Middle frontal gyrus (tissue), 1 donor: ENCODE results near the gene CARMIL1.
"Not testable (repeated sequence)": the region's sequence is repeated elsewhere in the genome, so short reads cannot be mapped to it uniquely, and the experiment has no call there.

ENCODE experiments used
- DNase-seq: peaks from one replicate; pipeline ENCODE4 v3.0.0-alpha.2; 2015; ENCODE audit warnings: low spot score; ENCODE audit errors: extremely low spot score

The CARMIL1 gene

DNA sequence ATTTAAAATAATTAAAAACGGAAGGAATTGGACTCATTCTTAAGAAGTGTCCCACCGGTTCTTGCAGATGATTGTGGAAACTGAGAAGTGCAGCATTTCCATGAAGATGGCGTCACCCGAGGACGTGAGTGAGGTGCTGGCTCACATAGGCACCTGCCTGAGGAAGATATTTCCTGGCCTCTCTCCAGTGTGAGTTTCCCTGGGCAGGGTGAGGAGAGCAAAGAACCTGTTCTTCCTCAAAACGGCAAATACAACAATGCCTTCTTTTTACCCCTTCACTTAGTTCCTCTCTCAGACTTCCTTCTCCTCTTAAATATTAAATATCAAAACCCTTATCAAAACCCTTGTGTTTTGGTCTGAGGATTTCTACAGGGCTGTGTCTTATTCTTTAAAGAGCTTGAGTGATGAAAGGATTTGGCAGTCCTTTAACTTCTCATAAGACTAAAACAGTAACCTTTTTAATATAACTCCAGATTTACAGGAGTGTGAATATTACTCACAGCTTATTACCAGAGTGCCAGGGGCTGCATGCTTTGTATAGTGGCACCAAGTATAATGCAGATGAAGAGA, 156.3 kb downstream of the CARMIL1 start:
- no peak for DNase-seq

DNA sequence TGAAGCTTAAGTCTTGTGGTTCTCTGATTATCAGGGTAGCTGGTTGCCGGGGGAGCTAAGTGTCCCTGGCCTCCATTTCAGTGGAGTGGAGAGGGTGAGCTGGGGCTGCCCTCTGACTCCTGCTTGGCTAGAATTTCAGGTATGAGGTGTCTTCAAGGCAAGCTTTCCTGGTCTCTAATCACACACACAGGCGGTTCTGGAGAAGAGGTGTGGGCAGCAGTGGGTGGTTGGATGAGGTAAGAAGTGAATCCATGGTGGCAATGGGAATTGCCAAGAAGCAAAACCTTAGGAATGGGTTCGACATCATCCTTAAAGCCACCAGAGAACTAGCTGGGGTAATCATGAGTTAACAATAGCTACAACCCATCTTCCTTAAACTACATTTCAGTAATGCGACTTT, 157.6 kb downstream of the CARMIL1 start:
- DNase-seq, result no peak

DNA sequence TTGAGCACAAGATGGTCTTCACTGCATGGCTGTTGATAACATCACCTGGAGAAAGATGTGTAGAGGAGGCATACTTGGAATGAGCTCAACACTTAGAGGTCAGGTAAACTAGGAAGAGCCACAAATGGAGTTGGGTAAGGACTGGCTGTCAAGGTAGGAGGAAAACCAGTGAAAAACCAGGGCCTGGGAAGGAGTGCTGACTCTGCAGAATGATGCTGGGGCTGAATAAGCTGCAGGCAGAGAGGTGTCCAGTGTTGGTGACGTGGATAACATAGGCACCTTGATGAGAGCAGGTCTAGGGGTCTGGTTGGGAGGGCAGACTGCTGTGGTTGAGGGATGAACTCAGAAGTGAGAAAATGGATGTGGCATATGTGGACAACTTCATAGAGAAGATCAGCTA, 160.2 kb downstream of the CARMIL1 start:
- no peak for DNase-seq

DNA sequence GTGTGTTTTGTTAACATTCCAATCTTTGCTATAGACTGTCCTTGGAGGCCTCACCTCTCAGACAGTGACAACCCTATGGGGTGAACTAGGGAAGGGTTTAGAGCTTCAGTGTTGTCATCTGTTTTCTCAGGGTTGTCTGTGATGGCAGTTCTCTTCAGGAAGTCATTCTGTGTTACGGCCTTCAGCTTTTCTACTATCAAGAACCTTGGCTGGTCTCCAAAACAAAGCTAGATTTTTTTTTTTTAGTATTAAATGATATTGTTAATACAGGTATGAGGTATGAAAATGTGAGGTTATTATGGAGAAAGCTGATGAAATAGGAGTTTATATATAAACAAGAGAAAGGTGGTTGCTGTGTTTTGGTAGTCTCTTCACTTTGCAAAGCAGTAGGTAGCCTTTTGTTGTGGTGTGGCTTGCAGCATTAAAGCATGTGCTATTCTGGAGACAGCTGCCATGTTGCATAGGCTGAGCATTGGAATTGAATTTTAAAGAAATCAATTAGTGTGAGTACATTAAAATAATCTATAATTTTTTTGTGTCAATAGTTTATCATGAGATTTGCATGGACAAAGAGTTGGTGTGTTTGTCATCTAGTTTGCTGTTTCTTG, 162.6 kb downstream of the CARMIL1 start:
- DNase-seq, result no peak

DNA sequence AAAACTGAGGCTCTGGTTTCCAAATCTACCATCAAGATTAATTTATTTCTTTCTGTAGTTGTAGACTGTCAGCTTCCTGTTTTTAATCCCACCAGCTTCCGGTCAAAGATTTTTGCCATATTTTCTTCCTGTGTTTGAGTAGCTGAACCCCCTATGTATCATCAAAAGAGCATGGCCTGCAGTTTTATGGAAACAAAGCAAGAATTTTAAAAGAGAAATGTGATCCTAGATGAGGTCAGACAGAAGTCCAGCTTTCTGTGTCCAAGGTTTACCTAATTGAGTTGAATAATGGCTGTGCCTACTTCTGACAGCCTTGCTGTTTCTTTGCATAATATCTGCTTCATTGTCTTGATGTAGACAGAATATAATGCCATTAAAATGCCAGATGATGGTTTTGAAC, 163.7 kb downstream of the CARMIL1 start:
- no peak for DNase-seq

DNA sequence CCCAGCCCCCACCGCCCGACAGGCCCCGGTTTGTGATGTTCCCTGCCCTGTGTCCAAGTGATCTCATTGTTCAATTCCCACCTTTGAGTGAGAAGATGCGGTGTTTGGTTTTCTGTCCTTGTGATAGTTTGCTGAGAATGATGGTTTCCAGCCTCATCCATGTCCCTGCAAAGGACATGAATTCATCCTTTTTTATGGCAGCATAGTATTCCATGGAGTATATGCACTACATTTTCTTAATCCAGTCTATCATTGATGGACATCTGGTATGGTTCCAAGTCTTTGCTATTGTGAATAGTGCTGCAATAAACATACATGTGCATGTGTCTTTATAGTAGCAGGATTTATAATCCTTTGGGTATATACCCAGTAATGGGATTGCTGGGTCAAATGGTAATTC, 165.3 kb downstream of the CARMIL1 start:
- not testable (repeated sequence) for DNase-seq

DNA sequence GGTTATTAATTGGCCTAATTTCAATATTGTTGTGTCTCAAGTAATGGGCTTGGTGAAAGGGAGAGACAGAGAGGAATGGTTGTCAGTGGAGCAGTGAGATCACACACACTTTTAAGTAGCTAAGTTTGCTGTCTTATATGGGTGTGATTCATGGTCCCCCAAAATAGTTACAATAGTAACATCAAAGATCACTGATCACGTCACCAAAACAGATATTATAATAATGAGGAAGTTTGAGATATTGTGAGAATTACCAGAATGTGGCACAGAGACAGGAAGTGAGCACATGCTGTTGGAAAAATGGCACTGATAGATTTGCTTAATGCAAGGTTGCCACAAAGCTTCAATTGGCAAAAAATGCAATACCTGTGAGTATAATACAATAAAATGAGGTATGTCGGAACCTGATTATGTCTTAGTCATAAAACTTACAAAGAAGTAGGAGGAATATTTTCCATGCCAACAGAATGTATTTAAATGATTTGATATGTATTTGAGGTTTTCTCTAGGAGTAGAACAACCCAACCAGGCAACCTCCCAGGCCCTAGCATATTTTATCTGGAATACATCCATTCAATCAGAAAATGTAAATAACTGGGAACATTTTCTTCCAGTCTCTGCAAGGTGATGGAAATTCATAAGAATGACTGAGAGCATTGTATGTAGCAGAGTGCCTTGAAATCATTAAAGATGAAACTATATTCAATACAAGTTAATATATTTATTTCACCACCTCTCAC, 167.8 kb downstream of the CARMIL1 start:
- DNase-seq, result no peak

DNA sequence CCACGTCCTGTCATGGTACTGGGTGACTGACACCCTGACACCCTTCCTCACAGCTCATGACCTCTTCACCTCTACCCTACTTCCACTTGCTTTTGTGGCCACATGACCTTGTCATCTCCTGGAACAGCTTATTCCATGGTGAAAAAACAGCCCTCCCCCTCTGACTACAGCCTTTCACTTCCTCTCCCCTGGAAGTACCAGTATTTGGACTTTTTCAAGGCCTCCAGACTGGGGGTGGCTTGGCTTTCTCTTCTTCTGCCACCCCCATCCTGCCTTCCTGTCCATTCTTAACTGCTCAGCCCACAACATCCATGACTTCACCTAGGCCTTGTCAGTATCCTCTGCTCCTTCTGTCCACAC, 168.4 kb downstream of the CARMIL1 start:
- no peak for DNase-seq

DNA sequence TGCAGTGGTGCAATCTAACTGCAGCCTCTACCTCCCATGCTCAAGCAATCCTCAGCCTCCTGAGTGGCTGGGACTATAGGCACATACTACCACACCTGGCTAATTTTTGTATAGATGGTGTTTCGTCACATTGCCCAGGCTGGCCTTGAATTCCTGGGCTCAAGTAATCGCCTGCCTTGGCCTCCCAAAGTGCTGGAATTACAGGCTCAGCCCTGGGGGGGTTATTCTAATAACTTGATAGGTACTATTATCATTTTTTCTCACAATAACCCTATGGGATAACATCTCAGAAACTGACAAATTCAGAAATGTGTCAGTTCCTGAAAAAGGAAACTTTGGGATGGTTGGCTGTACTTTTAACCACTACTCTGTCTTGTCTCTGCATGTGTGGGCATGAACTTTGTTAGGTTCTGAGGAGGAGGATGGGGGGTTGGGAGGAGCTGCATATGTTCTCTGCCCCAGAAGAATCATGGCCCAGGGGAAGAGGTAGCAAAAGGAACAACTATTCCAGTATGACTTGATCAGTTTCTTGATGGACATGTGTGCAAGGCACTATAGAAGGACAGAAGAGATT, 169.9 kb downstream of the CARMIL1 start:
- no peak for DNase-seq

DNA sequence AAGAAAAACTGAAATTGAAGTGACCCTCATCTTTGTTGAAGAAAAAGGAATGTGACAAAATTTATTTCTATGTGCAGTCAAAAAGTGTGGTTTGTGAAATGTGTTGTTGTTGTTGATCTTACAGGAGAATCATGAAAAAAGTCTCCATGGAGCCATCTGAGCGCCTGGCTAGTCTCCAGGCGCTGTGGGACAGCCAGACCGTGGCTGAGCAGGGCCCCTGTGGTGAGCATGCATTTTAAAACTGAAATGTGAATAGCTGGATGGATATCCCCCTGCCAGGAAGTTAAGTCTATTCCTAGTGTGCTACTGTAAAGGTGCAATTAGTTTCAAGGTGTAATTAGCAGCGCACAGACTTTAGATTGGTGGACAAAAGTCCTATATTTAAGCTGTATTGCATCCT, 170.6 kb downstream of the CARMIL1 start:
- DNase-seq, result no peak

DNA sequence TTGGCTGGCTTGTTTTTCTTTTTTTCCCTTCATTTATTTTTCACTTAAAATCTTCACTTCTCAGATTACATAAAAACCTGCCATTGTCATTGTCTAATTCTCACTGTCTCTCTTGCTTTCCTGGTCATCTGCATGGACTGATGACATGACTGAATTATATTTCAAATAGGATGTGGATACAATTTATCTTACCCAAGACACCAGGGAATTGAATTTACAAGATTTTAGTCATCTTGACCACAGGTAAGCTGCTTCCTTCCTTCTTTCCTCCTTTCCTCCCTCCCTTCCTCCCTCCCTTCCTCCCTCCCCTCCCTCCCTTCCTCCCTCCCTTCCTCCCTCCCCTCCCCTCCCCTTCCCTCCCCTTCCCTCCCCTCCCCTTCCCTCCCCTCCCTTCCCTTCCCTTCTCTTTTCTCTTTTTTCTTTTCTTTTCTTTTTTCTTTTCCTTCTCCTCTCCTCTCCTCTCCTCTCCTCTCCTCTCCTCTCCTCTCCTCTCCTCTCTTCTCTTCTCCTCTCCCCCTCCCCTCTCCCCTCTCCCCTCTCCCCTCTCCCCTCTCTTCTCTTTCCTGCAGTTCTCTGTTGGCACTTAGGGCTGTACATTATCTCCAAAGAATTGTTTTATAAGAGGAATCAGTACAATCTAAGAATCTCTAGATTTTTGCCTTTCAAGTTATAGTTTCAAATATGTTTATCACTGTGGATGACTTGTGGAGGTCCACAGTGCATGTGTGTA, 171.5 kb downstream of the CARMIL1 start:
- DNase-seq, result no peak

DNA sequence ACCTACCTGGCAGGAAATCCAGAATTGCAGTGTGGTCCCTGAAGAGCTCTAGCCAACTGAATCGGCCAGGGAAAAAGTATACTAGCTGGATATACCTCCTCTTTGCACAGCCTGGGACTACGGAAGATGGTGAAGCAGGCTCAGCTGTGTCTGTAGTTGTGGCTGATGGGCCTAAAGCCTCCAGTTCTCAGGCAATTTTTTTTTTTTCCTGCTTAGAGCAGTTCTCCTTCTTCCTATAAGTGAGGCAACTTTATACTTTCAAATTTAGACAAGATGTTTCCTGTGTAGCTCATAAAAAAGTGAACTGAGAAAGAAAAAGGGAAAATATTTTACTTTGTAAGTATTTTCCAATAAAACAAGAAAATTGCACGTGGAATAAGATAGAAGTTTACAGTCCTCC, 172.9 kb downstream of the CARMIL1 start:
- no peak for DNase-seq

DNA sequence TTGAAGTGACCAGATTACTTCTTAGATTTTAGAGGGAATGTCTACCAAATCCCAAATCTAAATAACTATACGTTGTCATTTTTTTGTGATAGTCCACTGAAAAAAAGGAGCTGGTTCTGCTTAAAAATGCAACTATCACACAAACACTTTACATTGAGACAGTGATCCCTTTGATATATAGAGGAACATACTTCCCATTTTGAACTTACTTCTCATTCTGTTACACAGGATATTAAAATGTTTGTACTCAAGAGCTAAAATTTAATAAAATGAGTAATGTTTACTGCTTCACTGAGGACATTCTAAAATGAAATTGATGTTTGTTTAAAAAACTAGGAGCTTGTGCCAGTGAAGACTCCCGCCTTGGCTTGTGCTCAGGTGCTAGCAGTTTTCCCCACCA, 174.1 kb downstream of the CARMIL1 start:
- DNase-seq, result no peak

DNA sequence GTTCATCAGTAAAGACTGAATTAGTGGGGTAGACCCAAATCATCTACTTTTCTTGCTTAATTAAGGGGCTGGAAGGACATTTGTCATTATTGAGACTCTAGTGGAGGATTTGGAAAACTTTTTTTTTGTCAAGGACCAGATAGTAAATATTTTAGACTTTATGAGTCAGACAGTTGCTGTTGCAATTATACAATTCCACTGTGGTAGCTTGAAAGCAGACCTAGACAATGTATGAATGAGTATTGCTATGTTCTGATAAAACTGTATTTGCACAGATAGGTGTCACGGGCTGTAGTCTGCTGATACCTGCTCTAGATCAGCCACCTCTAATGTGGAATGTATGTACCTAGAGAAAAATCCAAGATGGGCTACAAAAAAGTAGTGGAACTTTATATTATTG, 175.0 kb downstream of the CARMIL1 start:
- DNase-seq, result no peak

DNA sequence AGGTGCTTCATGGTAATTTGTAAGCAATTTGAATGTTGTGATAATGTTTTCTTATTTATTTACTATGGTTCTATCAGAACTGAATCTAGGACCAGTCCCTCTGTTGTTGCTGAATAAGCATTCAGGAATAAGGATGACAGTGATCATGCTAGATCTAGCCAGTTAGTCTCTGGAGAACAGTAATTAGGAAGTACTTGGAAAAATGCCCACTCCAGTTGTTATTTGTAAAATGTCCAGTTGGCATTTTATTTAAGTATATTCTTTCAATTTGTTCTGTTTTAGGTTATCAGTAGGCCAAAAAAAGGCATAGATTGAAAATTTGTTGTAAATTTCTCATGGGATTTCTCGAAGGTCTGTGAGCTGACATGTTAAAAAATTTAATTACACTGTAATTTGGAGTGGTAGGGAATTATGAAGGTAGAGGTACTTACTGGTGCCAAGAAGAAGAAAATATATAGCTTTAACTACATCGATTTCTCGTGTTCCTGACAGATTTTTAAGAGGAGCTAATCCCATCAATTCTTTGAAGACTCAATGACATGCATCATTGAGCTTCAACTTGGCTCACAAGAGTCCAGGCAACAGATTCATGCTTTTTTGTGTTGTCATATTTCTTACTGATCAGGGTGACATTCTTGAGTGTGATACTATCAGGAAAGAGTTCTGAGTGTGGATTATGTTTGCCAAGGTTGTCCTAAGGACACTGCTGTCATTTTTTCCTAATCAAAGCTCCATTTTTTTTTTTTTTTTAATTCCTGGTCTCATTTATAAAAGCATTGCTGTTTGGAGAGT, 177.3 kb downstream of the CARMIL1 start:
- DNase-seq, result no peak

DNA sequence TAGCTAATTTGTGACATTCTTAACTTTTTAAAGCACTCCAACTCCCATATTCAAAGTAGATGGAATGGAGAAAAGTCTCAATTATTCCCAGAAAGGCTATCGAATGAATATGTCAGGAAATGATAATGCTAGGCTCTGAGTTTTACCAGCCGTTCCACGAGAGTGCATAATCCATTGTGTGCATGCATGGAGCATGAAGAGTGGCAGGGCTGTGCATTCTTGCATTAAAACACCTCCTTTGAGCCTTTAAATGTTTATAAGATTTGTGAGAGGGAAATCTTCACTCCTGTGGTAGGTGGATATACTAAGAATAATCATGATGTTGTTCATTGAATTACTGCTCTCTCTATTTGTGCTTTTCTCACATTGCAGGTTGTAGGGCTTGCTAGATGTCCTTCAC, 178.3 kb downstream of the CARMIL1 start:
- DNase-seq, result no peak

DNA sequence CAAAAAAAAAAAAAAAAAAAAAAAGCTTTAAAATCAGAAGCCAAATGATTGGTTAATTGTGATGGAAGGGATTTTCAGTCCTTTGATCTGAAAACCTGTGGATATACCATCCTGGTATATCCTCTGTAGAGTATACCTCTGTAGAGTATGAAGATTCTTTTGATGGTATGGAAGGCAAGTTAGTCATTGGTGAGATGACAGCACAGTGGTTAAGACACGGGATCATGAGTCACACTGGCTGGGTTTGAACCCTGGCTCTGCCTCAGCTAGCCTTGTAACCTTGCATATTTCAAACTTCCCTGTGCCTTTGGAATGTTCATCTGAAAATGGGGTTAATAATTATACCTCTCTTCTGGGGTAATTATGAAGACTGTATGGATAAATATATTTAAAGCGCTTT, 179.3 kb downstream of the CARMIL1 start:
- no peak for DNase-seq

DNA sequence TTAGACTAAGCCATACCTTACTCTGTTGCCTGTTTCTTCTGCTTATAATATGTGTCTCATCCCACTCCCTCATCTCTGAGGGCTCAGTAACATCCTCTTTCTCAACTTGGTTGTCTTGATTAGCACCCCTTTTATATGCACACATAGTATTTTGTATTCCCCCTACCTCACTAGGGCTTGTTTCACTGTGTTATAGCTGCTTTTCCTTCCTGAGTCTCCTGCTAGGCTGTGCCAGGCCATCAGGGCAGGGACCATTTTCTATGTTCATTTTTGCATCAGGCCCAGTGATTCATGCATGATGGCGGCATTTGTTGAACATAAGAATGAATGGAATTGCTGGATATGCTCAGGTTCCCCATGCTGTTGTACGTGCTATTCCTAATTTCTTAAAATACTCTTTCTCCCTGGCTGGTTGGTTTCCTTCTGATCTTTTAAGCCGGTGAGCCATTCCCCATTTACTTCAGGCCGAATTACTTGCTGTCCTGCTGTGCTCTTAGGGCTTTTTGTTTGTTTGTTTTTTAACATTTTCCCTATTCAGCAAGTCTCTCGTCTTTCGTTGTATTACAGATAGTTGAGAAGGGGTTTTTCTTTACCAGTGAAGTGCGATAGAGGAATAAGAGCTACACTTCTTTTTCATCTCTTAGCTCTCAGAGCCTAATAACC, 183.2 kb downstream of the CARMIL1 start:
- no peak for DNase-seq

DNA sequence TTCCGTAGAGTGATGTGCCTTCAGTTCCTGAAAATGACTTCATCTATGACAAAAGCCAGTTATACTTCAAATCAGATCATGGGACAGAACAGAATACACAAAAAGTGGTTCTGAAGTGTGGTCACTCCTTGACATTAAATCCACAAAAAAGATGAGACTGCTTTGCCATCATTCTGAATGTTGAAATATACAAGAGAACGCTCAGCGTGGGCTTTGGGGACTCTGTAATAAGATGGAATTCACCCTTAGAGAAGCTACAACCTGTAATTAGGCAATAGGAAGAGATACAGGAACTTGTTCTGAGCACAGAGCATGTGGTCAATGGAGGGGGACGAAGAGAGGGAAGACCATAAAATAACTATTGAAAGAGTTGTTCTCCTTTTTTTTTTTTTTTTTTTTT, 184.3 kb downstream of the CARMIL1 start:
- DNase-seq, result no peak

DNA sequence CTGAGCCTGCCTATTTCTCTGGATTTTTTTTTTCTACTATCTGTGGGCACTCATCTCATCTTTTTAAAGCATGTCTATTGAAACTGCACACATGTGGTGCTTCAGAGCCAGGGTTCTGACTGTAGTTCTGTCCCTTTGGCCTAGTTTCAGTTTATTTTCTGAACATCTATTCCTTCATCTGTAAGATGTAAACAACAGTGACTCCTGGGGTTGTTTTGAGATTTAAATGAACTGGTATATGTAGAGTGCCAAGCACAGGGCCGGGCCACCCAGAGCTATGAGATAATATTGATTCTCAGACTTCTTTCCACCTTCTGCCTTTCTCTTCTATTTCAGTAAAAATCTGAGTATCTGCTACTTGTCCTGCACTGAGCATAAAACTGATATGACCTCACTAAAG, 185.1 kb downstream of the CARMIL1 start:
- no peak for DNase-seq

DNA sequence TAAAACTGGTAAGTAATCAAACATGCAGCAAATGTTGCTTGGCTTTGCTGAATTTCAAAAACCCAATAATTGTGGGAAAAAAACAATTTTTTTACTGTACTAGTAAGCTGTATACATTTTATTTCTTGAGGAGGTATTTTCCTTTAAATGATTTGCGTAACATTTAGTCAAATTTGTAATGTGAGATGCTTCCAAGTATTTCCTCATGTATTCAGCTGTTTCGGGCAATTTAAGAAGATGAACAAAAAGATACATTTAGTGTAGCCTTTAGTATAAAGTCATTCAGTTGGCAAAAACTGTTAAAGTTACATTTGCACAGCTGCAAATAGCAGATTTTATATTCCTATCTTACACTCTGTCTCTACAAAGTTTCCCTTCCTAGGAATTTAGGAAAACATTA, 186.8 kb downstream of the CARMIL1 start:
- no peak for DNase-seq
